PFSK-1 (cell line): ENCODE data around the gene KAZN.

Experiments
- FOXP2 ChIP-seq: optimal IDR thresholded peaks from 2 replicates; pipeline ENCODE3; 2011; ENCODE audit warnings: borderline replicate concordance, control low read depth, inconsistent platforms; ENCODE audit not compliant: insufficient read depth; ENCODE audit errors: extremely low read length, extremely low read depth
- POLR2AphosphoS5 ChIP-seq: IDR thresholded peaks from 2 replicates; pipeline ENCODE4 v1.6.1; 2012; ENCODE audit warnings: low read depth, mild to moderate bottlenecking, control low read depth, low read length, moderate library complexity
- REST ChIP-seq, 2 experiments: IDR thresholded peaks; 2 replicates each; pipeline versions ENCODE4 v1.6.1 to v1.8.0; 2011 to 2012; ENCODE audit warnings: low read depth in 2 of 2, low read length in 2 of 2, control low read depth in 1 of 2, inconsistent platforms in 1 of 2, mild to moderate bottlenecking in 1 of 2, moderate library complexity in 1 of 2; ENCODE audit not compliant: insufficient read depth in 1 of 2
- SIN3A ChIP-seq: IDR thresholded peaks from 2 replicates; pipeline ENCODE4 v1.6.1; 2012; ENCODE audit warnings: mild to moderate bottlenecking, low read length, moderate library complexity, borderline replicate concordance; ENCODE audit not compliant: insufficient read depth
- TAF1 ChIP-seq: IDR thresholded peaks from 2 replicates; pipeline ENCODE4 v1.6.1; 2012; ENCODE audit warnings: low read length, control low read depth, borderline replicate concordance; ENCODE audit not compliant: insufficient read depth

GRCh38 chr1:14616632-14617396 lies 18.3 kb downstream of the KAZN start:
- TF ChIP-seq REST (IDR thresholded peaks at IDR 0.05; ENCODE audit: insufficient read depth in 1 of 2, low read depth in 2 of 2, low read length in 2 of 2) (no peak), POLR2AphosphoS5 (no peak), SIN3A (no peak), TAF1 (no peak), FOXP2 (no peak)
